ENCODE measurements around the gene SEC14L3.

SEC14L3 gene

DNA sequence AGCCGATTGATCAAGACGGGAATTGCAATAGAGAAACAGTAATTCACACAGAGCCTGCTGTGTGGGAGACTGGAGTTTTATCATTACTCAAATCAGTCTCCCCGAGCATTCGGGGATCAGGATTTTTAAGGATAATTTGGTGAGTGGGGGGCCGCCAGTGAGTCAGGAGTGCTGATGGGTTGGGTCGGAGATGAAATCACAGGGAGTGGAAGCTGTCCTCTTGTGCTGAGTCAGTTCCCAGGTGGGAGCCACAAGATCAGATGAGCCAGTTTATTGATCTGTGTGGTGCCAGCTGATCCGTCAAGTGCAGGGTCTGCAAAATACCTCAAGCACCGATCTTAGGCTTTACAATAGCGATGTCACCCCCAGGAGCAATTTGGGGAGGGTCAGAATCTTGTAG lies 30.7 kb downstream of the SEC14L3 start:
- no peak for DNase-seq

- no peak for DNase-seq
Measured at GRCh38 chr22:30439836-30440235, 32.0 kb downstream of the SEC14L3 start.

GRCh38 chr22:30439226-30439625 lies 32.6 kb downstream of the SEC14L3 start:
- DNase-seq: no peak

DNA sequence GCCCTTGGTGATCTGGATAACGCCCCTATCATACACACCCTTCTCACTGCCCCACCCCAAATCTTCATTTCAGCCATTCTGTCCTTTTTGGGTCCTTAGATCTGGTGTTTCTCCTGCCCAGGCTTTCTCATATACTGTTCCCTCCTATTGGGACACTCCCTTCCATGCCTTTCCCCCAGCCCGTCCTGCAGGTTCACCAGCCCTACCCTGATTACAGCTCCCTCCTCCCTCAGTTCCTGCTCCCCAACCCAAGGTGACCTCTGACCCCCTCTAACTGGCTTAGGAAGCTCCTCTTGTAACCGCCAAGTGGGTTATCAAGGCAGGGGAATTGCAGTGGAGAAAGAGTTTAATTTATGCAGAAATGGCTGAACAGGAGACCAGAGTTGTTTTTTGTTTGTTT lies 33.3 kb downstream of the SEC14L3 start:
- DNase-seq: no peak

DNA sequence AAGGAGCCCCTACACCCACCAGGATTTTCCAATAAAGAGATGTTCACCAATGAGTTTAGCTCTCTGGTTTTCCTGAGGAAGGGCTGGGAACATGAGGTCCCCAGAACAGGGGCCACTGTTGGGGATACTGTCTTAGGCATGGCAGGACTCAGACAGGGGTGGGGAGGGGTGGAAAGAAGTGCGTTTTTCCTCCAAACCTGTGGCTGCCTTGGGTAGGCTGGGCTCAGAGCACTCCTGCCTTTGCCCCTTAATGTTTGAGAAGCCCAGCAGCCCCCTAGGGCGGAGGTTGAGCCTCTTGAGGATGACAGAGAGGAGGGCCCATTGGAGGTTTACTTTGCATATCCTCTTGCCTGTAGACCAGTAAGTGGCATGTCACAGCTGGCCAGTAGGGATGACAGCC lies 35.6 kb downstream of the SEC14L3 start:
- DNase-seq: no peak

DNA sequence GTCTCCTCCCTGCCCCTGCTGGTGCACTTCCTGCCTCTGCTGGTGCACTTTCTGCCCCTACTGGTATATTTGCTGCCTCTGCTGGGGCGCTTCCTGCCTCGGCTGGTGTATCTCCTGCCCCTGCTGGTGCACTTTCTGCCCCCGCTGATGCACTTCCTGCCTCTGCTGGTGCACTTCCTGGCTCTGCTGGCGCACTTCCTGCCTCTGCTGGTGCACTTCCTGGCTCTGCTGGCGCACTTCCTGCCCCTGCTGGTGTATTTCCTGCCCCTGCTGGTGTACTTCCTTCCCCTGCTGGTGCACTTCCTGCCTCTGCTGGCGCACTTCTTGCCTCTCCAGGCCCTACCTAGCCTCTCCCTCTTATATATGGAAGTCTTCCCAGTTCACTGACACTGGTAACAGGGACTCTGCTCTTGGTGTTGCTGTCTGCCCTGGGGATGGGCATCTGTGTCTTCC lies 36.1 kb downstream of the SEC14L3 start:
- no peak for DNase-seq

- no peak for DNase-seq
Measured at GRCh38 chr22:30434843-30435242, 37.0 kb downstream of the SEC14L3 start.

GRCh38 chr22:30433773-30434172 lies 38.0 kb downstream of the SEC14L3 start:
- DNase-seq: no peak

GRCh38 chr22:30433227-30433626 lies 38.6 kb downstream of the SEC14L3 start:
- DNase-seq: no peak

GRCh38 chr22:30432520-30432919 lies 39.3 kb downstream of the SEC14L3 start:
- DNase-seq: no peak

DNA sequence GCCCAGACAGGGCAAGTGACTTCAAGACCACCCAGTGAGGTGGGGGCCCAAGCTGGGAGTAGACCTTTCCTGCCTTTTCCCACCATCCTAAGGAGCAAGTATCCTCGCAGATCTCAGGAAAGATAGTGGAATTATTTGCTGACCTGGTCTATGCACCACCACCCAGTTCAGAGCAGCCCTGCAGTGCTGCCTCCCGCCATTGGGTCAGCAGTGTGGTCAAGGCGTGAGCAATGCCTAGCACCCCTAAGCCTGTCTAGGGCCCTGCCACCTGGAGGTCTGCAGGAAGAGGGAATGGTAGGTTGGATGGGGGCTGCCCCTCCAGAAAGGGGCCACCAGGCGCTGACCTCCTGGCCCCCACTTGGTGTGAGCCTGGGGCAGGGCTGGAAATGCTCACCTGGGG lies 39.7 kb downstream of the SEC14L3 start:
- DNase-seq: no peak

- DNase-seq: no peak
Measured at GRCh38 chr22:30430933-30431332, 40.9 kb downstream of the SEC14L3 start.

- DNase-seq: no peak
Measured at GRCh38 chr22:30429887-30430286, 41.9 kb downstream of the SEC14L3 start.

DNA sequence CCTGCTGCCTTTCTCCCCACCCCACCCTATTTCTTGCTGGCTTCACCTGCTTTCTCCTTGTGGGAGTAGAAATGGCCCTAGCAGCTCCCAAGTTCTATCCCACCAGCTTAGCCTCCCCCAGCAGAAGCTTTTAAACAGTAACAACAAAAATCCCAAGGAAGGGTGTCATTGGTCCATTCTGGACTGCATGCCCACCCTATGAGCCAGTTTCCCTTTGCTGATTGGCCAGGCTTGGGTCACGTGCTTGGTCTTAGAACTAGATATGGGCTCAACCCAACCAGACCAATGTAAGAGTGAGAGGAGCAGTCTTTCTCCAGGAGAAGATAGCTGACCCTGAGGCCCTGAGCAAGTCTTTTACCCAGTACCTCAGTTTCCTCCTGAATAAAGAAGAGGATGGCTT lies 43.9 kb downstream of the SEC14L3 start:
- no peak for DNase-seq

- DNase-seq: peak; percentile 20
Measured at GRCh38 chr22:30426388-30427353, 45.1 kb downstream of the SEC14L3 start.

DNA sequence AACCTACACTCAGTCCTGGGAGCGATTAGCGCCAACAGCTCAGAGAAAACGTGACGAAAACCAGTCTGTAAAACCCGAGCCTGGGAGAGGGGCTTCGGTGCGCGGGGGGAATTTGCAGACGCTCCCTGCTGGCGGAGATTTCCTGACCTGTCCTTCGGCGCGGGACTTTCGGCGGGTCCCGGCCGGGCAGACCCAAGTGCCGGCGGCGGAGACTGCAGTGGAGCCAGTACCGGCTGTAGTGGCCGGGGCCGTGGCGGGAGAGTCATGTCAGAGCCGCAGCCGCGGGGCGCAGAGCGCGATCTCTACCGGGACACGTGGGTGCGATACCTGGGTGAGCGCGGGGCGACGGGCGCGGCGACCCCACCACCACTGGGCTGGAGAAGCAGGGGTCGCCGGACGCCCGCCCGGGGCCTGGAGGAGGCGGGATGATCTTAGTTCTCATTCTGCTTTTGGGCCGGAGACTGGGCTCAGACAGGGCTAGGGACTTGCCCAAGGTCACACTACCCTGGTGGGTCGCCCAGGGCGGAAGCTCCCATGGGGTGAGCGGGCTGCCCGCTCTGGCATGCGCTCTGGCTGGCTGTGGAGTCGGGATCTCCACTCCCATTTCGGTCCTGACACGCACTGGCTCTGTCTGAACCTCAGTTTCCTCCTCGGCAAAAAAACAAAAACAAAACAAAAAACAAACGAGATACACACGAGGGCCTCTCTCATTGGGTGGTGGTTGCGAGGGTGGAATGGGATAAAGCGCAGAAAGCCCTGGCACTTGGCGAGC lies 46.0 kb downstream of the SEC14L3 start, which contains the start of gene MTFP1:
Gene MTFP1, plus strand, starts transcription at position 153 of the 772 bp plus-strand sequence. Its CDS starts 112 bp downstream, at position 265.
- DNase-seq: peak; percentile 77

DNA sequence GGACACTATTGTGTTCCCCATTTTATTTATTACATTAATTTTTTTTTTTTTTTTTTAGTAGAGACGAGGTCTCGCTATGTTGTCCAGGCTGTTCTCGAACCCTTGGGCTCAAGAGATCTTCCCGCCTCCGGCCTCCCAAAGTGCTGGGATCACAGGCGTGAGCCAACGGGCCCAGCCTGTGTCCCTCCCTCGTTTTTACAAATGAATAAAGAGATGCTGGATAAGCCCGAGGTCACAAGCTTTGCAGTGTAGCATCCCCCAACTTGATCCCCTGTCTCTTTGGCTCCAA lies 46.5 kb downstream of the SEC14L3 start:
- DNase-seq: no peak

GRCh38 chr22:30424534-30425326 lies 47.1 kb downstream of the SEC14L3 start:
- no peak for DNase-seq

DNA sequence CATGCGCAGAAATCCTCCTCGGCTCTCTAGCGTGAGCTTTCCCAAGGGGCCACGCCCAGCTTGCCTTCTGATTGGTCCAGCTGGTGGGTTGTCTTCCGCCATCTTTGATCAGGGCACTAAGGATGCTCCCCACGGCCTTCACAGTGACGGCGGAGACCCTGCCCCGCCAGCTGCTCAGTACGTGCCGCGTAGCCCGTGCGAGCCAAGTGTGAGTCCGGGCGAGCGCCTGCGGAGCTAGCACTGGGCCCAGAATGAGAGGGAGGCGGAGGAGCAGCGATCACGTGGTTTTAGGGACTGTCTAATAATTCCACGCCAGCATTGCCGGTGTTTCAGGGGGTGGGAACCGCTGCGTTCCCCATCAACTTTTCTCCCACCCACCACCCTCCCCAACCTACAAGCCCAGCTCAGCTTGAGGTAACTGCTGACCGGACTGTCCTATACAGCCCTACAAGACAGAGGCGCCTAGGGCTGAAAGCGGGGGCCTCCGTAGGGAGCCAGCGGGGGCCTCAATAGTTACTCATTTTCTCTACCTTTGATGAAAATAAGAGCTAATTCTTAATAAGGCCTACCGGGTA lies 47.8 kb downstream of the SEC14L3 start:
- DNase-seq: peak; percentile 100

DNA sequence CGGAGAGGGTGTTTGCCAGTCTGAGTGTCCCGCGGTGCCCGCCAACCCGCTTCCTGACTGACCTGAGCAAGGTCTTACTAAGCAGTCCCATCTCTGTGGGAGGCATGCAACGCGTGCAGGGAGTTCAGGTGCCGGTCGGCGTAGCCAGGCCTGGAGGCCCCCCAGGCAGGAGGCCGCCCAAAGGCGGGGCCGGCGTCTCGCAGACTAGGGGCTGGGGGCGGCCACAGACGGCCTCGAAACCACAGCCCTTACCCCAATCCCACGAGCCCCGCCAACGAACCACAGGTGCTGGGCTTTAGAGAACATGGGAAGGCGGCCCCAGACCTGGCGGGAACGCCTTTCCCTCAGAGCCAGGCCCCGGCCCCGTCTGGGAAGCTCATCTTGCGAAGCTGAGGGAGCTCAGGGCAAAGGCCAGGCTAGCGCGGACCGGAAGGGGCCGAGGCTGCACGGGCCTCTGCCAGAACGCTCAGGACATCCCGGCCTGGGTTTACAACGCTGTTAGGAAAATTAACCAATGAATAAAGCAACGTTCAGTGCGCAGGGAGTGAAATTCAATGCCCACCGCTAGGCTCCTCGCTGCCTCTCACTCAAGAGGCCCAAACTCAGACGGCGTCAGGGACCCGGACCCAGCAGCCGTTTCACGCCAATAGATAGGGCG lies 48.4 kb downstream of the SEC14L3 start:
- no peak for DNase-seq

GRCh38 chr22:30422481-30423300 lies 49.1 kb downstream of the SEC14L3 start:
- peak; percentile 56 for DNase-seq

All from NCI-H446 treated with DMSO at 0.1 percent for 48 hours (cell line).